ENCODE measurements around the gene EVA1C.

- TF ChIP-seq CTCF (conservative IDR thresholded peaks at IDR 0.05; ENCODE audit: low read length) (no peak), EZH2phosphoT487 (IDR thresholded peaks at IDR 0.05; ENCODE audit: borderline replicate concordance) (no peak)
Observed at GRCh38 chr21:32410291-32410690, 2.2 kb upstream of the EVA1C start.
